ENCODE data around the gene USHBP1.

DNA sequence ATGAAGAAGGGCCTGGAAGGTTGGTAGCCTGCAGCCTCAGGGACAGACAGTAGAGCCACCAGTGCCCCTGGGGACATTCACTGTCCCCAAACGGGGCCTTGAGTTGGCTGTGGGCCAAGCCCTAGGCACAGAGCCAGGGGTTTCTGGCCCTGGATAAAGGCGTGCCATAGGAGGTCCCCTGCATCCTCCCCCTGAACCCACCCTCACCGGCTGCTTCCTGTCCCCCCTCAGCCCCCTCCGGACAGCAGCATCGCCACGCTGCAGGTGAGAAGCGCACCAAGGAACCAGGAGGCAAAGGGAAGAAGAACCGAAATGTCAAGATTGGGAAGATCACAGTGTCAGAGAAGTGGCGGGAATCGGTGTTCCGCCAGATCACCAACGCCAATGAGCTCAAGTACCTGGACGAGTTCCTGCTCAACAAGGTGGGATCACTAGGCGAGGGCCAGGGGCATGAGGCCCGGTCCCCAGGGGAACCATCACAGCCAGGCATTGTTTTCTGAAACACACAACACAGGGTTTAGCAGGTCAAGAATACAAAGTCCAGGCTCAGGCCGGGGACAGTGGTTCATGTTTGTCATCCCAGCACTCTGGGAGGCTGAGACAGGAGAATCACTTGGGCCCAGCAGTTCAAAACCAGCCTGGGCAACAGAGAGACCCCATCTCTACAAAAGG lies 64.0 kb downstream of the USHBP1 start:
- TF ChIP-seq POLR2A (IDR thresholded peaks at IDR 0.05; ENCODE audit: low read depth, low read length): no peak
- TF ChIP-seq, protein P1, sequence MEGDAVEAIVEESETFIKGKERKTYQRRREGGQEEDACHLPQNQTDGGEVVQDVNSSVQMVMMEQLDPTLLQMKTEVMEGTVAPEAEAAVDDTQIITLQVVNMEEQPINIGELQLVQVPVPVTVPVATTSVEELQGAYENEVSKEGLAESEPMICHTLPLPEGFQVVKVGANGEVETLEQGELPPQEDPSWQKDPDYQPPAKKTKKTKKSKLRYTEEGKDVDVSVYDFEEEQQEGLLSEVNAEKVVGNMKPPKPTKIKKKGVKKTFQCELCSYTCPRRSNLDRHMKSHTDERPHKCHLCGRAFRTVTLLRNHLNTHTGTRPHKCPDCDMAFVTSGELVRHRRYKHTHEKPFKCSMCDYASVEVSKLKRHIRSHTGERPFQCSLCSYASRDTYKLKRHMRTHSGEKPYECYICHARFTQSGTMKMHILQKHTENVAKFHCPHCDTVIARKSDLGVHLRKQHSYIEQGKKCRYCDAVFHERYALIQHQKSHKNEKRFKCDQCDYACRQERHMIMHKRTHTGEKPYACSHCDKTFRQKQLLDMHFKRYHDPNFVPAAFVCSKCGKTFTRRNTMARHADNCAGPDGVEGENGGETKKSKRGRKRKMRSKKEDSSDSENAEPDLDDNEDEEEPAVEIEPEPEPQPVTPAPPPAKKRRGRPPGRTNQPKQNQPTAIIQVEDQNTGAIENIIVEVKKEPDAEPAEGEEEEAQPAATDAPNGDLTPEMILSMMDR (conservative IDR thresholded peaks at IDR 0.05; ENCODE audit: low read depth, low read length): no peak
- TF ChIP-seq MAFK (IDR thresholded peaks at IDR 0.05; ENCODE audit: low read depth, low read length): no peak
- no peak for TF ChIP-seq SMC3 (IDR thresholded peaks at IDR 0.05; ENCODE audit: low read depth, low read length)
- no peak for TF ChIP-seq RCOR1 (IDR thresholded peaks at IDR 0.05; ENCODE audit: insufficient replicate concordance, low read length)
- no peak for TF ChIP-seq ELK1 (IDR thresholded peaks at IDR 0.05; ENCODE audit: borderline replicate concordance, low read depth, low read length)
- no peak for TF ChIP-seq CEBPB (IDR thresholded peaks at IDR 0.05; ENCODE audit: low read depth, low read length)
- no peak for TF ChIP-seq RFX5 (IDR thresholded peaks at IDR 0.05; ENCODE audit: low read depth, low read length)
- no peak for TF ChIP-seq RAD21 (IDR thresholded peaks at IDR 0.05; ENCODE audit: low read length)
- no peak for TF ChIP-seq FOS (IDR thresholded peaks at IDR 0.05; ENCODE audit: low read depth, low read length)
- TF ChIP-seq MXI1 (IDR thresholded peaks at IDR 0.05; ENCODE audit: borderline replicate concordance, low read depth, low read length): no peak
- no peak for TF ChIP-seq CHD1 (IDR thresholded peaks at IDR 0.05; ENCODE audit: low read depth, low read length)
- TF ChIP-seq, protein P2, sequence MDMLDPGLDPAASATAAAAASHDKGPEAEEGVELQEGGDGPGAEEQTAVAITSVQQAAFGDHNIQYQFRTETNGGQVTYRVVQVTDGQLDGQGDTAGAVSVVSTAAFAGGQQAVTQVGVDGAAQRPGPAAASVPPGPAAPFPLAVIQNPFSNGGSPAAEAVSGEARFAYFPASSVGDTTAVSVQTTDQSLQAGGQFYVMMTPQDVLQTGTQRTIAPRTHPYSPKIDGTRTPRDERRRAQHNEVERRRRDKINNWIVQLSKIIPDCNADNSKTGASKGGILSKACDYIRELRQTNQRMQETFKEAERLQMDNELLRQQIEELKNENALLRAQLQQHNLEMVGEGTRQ (IDR thresholded peaks at IDR 0.05; ENCODE audit: low read depth, low read length): no peak
- TF ChIP-seq MAZ (IDR thresholded peaks at IDR 0.05; ENCODE audit: borderline replicate concordance, low read depth, low read length): no peak
